GM13977 (cell line): ENCODE data around the gene NSRP1.

Experiments used
- DNase-seq: peaks from one replicate; pipeline ENCODE4 v3.0.0; 2012; ENCODE audit warnings: low spot score
- in situ Hi-C: fragments of 300-500 bp; cut with MboI; formaldehyde crosslinking; loops from one replicate; pipeline ENCODE4 v1.12.0; 2022; ENCODE audit warnings: low sequenced_read_pairs, low pct_unique_long_range_greater_than_20kb, mixed read lengths, inconsistent platforms; ENCODE audit not compliant: unreplicated experiment
- TF ChIP-seq, protein P1 (sequence below): IDR thresholded peaks from 2 replicates; pipeline ENCODE4 v1.5.1; 2012; ENCODE audit warnings: mild to moderate bottlenecking, control low read depth; ENCODE audit not compliant: insufficient read depth; ENCODE audit errors: extremely low read depth, missing control alignments

Gene NSRP1

DNA sequence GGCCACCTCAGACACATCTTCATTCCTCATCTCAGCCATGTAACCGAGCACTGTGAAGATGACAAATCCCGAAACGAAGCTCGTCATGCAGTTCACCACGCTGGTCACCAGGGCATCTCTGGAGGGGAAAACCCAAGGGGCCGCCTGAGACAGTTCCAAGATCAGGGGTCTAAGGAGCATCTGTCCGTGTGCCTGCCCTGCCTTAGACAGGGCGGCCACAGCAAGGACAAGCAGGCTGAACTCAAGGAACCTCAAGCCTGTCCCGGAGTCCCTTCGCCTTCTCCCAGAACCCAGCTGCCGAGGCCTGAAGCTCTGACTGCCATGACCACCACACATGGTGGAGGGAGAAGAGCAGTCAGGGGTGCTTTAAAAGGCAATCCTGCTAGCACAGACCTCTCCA is 96.1 kb downstream of the NSRP1 start:
- TF ChIP-seq, protein P1, sequence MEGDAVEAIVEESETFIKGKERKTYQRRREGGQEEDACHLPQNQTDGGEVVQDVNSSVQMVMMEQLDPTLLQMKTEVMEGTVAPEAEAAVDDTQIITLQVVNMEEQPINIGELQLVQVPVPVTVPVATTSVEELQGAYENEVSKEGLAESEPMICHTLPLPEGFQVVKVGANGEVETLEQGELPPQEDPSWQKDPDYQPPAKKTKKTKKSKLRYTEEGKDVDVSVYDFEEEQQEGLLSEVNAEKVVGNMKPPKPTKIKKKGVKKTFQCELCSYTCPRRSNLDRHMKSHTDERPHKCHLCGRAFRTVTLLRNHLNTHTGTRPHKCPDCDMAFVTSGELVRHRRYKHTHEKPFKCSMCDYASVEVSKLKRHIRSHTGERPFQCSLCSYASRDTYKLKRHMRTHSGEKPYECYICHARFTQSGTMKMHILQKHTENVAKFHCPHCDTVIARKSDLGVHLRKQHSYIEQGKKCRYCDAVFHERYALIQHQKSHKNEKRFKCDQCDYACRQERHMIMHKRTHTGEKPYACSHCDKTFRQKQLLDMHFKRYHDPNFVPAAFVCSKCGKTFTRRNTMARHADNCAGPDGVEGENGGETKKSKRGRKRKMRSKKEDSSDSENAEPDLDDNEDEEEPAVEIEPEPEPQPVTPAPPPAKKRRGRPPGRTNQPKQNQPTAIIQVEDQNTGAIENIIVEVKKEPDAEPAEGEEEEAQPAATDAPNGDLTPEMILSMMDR = no peak
- DNase-seq = peak; percentile 77
- in situ Hi-C loops = no loop called here

- in situ Hi-C loops = no loop called here
- TF ChIP-seq, protein P1 = no peak
- no peak for DNase-seq
These were observed 100.4 kb downstream of the NSRP1 start for GRCh38 chr17:30217054-30217453.

DNA sequence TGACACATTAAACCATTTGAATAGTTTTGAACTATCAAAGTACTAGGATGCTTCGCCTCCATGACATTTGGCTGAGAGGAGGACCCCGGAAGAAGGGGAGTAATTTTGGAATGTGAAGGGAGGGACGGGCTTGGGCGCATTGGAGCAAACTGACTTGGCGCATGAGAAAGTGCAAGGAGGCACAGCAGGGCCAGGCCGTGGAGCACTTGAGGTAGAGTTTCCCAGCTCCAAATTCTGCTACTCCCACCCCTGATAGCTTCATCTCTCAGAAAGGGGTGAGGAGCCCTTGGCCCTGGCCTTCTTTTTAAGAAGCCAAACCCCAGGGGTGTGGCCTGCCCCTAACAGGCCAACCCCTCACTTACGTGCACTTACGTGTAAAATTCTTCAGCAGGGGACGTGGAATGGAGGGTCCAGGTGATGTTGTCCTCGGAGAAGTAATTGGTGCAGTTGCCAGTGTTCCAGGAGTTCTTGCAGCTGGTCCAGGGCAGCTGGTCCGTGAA is 101.2 kb downstream of the NSRP1 start:
- no peak for DNase-seq
- TF ChIP-seq, protein P1 = no peak
- in situ Hi-C loops = no loop called here

DNA sequence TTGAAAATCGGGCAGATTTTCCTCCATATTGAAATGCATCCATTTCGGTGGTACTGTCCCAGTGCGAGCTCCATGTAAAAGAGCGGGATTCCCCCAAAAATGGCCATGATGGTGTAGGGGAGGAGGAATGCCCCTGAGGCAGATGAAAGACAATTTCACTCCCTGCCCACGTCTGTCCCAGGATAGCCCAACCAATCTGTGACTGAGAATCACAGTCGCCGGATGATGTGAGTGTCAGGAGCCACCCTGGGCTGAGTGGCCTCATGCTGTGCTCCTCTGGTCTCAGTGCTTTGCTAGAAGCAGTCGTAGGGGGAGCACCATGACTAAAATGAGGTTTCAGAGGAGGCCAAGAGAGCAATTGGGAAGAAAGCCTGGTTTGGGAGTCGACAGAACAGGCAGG is 102.2 kb downstream of the NSRP1 start:
- TF ChIP-seq, protein P1 = no peak
- in situ Hi-C loops = no loop called here
- DNase-seq = peak; percentile 67

- in situ Hi-C loops = no loop called here
- no peak for DNase-seq
- TF ChIP-seq, protein P1 = no peak
These were observed 102.7 kb downstream of the NSRP1 start for GRCh38 chr17:30219315-30219714.

- in situ Hi-C loops = no loop called here
- TF ChIP-seq, protein P1 = no peak
- DNase-seq = no peak
These were observed 103.2 kb downstream of the NSRP1 start for GRCh38 chr17:30219833-30220232.

DNA sequence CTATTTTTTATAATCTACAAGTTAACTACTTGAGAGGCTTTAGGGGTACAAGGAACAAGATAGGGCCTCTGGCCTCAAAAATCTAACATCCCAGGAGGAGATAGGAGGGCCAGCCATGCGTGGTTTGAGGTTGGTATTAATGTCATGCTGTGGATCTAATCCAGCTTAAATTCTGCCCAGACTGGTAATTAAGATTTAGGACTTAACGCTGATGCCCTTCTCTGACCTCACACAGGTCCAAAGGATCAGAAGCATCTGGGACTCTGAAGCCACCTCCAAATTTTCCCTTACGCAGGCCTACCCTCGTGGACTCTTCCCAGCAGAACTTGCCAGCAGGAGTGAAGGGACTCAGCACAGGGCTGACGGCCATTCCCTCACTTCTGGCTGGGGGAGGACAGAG is 103.8 kb downstream of the NSRP1 start:
- TF ChIP-seq, protein P1 = no peak
- no peak for DNase-seq
- in situ Hi-C loops = no loop called here
